ENCODE measurements around the gene ZNF593. TPM values are rescaled to one million over a fixed set of nuclear protein-coding genes. Genes with fewer than 3 reads are reported as not detected.

The ZNF593 gene
- total RNA-seq, 1 donor from 2014 or later, result 27.8 TPM

DNA sequence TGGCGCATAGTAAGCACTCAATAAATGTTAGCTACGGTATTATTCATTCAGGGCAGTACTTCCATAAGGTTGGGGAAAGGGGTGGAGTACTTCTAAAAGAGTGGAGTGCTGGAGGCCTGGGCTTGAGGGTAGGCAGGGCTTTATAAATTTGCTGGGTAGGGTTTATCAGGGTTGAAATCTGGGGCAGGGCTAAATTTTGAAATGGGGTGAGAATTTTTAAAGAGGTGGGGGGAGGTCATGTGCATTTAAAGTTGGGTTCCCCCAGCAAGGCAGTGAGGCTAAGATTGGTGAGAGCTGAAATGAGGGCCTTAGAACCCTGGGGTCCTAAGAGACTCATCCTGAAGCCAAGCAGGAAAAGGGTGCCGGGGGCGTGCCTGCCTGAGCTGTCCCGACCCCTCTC lies 30.7 kb downstream of the ZNF593 start:
- no peak for DNase-seq (ENCODE audit: low read depth)

DNA sequence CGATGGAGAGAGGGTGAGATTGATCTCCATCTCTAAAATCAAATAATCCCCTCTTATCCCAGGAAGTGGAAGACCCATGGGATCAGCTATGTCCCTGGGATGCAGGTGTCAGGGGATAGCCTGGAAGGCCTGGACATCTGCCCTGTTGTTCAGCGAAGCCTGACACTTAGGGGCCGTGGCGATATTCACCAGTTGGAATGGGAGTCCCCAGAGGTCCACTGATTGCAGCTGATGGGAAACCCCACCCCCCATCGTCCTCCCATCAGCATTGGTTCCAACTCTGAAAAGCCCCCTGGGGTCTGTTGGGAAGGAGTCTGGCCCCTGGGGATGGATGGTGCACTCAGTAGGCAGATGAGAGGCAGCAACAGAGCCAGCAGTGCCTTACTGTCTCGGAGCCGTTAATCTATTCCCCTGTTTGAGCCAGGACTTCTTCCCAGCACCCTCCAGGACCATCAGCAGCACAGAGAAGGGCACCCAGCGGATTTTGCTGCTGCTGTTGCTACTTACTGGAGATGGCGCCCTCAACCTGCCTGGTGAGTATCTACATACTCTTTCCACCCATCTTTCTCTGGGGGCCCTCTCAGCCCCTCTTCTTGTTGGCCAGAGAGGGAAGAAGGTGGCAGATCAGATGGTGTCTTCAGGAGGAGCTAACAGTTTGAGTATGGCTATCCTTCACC lies 34.1 kb downstream of the ZNF593 start:
- DNase-seq (ENCODE audit: low read depth), result no peak

DNA sequence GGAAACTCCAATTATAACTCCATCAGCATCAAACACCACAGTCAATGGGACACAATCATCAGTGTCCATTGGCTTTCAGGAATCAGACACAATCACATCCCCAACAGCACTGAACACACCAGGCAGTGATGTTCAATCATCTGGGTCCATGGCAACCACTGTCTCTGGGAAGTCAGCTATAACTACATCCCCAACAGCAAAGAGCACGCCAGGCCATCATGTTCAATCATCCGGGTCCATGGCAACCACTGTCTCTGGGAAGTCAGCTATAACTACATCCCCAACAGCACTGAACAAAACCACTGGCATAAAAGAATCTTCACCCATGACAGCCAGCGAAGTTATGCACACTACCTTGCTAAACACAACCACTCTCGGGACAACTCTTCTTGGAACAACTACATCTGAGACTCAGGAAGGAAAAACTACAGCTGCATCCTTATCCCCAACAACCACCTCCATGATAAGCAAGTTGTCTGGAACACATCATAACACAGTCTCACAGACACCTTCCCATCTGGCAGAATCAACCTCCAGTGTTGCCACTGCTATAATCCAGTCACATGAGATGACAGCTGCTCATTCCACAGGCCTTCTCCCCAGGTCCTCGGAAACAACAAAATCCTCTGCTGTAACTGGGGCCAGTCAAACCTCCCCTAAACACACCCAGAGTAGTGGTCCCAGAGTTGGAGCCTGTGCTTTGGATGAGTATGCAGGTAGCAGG lies 40.6 kb downstream of the ZNF593 start:
- DNase-seq (ENCODE audit: low read depth), result peak; percentile 49

DNA sequence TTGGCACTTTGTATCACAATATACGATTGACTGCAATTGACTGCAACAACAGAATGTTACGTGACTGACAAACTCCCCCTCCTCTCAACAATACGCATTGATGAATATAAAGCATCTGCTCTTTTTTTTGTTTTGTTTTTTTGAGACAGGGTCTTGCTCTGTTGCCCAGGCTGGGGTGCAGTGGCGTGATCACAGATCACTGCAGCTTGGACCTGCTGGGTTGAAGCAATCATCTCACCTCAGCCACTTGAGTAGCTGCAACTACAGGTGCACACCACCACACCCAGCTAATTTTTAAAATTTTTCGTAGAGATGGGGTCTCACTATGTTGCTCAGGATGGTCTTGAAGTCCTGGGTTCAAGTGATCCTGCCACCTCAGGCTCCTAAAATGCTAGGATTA lies 43.0 kb downstream of the ZNF593 start:
- no peak for DNase-seq (ENCODE audit: low read depth)

DNA sequence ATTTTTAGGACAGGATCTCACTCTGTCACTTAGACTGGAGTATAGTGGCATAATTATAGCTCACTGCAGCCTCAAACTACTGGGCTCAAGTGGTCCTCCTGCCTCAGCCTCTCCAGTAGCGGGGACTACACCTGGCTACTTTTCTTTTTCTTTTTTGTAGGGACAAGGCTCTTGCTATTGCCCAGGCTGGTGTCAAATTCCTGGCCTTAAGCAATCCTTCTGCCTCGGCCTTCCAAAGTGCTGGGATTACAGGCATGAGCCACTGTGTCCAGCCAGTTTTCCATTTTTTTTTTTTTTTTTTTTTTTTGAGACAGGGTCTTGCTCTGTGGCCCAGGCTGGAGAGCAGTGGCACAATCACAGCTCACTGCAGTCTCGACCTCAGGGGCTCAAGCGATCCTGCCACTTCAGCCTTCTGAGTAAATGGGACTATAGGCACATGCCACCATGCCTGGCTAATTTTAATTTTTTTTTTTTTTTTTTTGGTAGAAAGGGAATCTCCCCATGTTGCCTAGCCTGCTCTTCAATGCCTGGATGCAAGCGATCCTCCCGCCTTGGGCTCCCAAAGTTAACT lies 43.7 kb downstream of the ZNF593 start:
- DNase-seq (ENCODE audit: low read depth), result no peak

DNA sequence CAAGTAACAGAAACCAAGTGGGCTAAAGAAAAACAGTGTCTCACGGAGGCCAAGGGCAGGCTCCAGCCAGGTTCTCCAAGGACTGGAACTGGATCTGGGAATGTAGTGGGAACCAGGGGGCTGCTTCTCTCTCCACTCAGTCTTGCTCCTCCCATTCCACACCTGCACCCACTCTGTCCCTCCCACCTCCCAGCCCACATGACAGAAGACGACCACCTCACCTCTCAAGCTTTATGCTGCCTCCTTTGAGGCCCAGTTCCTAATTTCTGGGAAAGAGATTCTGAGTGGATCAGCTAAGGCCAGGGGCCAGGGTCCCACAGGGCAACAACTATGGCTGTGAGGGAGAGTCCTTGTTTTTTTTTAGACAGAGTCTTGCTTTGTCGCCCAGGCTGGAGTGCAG lies 45.5 kb downstream of the ZNF593 start:
- no peak for DNase-seq (ENCODE audit: low read depth)

DNA sequence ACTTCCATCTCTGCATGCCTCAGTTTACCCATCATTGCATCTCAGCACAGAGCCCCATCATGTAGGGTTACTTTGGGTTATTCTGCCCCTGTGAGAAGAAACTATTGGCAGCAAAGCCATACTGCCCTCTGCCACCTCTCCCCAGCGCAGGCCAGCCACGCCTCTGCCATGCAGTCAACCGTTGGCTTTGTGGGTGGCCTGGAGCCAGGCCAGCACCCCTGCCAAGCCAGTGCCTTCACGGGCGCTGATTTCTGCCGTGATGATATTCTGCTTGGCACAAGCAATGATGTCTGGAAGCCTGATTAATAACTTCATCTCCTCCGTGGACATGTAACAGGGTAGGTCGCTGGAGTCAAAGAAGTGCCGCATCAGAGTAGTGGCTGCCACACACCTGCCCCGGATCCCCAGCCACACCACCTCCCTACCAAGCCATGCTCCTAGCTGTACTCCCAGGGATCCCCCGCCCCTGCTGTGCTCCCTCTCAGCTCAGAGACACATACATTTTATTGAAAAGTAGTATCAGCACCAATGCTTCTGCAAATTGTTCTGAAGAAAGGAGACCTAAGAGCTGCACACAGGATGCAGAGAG lies 49.3 kb downstream of the ZNF593 start:
- DNase-seq (ENCODE audit: low read depth), result peak; percentile 23

Other genes starting within 250 kb of the ZNF593 start
- gene PAFAH2, start 171.8 kb upstream of the ZNF593 start, total RNA-seq, result 18.0 and 45.2 TPM in 2 replicates
- gene EXTL1, start 148.1 kb upstream of the ZNF593 start, total RNA-seq, result 12.8 and 20.1 TPM in 2 replicates
- 0.10 and 0.21 TPM in 2 replicates for gene SLC30A2, start 123.8 kb upstream of the ZNF593 start, total RNA-seq
- gene TRIM63, start 102.3 kb upstream of the ZNF593 start, total RNA-seq, result 18.6 and 26.2 TPM in 2 replicates
- gene PDIK1L, start 58.1 kb upstream of the ZNF593 start, total RNA-seq, result 5.1 and 5.9 TPM in 2 replicates
- not detected in 2 replicates for gene FAM110D, start 10.8 kb upstream of the ZNF593 start, total RNA-seq
- gene C1orf232, start 945 bp upstream of the ZNF593 start, total RNA-seq, result not detected in 2 replicates
- not detected in 2 replicates for gene ZNF593OS, start 1.9 kb downstream of the ZNF593 start, total RNA-seq
- gene CNKSR1, start 7.6 kb downstream of the ZNF593 start, total RNA-seq, result 0.36 and 0.62 TPM in 2 replicates
- gene CATSPER4, start 20.7 kb downstream of the ZNF593 start, total RNA-seq, result not detected in 2 replicates
- 13.0 and 22.6 TPM in 2 replicates for gene CEP85, start 64.3 kb downstream of the ZNF593 start, total RNA-seq
- gene SH3BGRL3, start 110.2 kb downstream of the ZNF593 start, total RNA-seq, result 49.0 and 51.4 TPM in 2 replicates
- 4.2 and 4.5 TPM in 2 replicates for gene UBXN11, start 136.7 kb downstream of the ZNF593 start, total RNA-seq
- gene CD52, start 148.1 kb downstream of the ZNF593 start, total RNA-seq, result not detected in 2 replicates
- gene CRYBG2, start 184.2 kb downstream of the ZNF593 start, total RNA-seq, result not detected in 2 replicates
- not detected in 2 replicates for gene ZNF683, start 202.8 kb downstream of the ZNF593 start, total RNA-seq
- not detected in 2 replicates for gene LIN28A, start 240.9 kb downstream of the ZNF593 start, total RNA-seq